HFF-Myc (cell line): Measurements from ENCODE around the gene GPR158.

Source experiments
- DNase-seq: peaks from one replicate; pipeline ENCODE4 v3.0.0-alpha.2; 2011; ENCODE audit warnings: low read depth; ENCODE audit errors: extremely low read depth
- H3K4me3 ChIP-seq: replicated peaks from 2 replicates; pipeline ENCODE4 v1.5.1; 2011; ENCODE audit warnings: low read depth, mild to moderate bottlenecking, control low read depth, low read length
- CTCF ChIP-seq: IDR thresholded peaks from 2 replicates; pipeline ENCODE4 v1.5.1; 2012; ENCODE audit warnings: mild to moderate bottlenecking, low read depth, low read length, control low read depth; ENCODE audit errors: missing control alignments

Gene GPR158

GRCh38 chr10:25564351-25564750 lies 389.6 kb downstream of the GPR158 start:
- H3K4me3 ChIP-seq: no peak overlapping the region
- DNase-seq: no peak
- TF ChIP-seq CTCF: no peak

DNA sequence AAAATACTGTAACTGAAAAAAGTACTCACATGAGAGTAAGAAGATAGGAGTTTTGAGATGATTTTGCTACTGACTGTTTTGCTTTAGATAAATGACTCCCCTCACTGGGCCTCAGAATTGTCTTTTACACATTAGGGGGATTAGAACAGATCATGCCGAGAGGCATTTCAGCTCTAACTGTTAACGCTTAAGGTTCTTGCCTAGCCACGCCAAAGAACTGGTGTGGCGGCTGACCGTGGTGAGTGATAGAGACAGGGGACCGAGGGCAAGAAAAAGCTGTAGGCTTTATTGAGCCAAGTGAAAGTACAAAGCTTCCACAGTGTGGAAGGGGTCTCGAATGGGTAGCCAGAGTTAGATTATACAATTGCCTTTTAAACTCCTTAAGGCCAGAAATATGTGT lies 390.8 kb downstream of the GPR158 start:
- no peak for TF ChIP-seq CTCF
- DNase-seq: no peak

GRCh38 chr10:25573316-25573715 lies 398.5 kb downstream of the GPR158 start:
- TF ChIP-seq CTCF: no peak
- H3K4me3 ChIP-seq: no peak overlapping the region
- no peak for DNase-seq

More for the DNA sequence above, 390.8 kb downstream of the GPR158 start:
- no peak overlapping the region for H3K4me3 ChIP-seq

- no peak for DNase-seq
- no peak for TF ChIP-seq CTCF
- no peak overlapping the region for H3K4me3 ChIP-seq
Measured at GRCh38 chr10:25575343-25575742, 400.5 kb downstream of the GPR158 start.

GRCh38 chr10:25578061-25578460 lies 403.3 kb downstream of the GPR158 start:
- no peak overlapping the region for H3K4me3 ChIP-seq
- DNase-seq: no peak
- no peak for TF ChIP-seq CTCF

DNA sequence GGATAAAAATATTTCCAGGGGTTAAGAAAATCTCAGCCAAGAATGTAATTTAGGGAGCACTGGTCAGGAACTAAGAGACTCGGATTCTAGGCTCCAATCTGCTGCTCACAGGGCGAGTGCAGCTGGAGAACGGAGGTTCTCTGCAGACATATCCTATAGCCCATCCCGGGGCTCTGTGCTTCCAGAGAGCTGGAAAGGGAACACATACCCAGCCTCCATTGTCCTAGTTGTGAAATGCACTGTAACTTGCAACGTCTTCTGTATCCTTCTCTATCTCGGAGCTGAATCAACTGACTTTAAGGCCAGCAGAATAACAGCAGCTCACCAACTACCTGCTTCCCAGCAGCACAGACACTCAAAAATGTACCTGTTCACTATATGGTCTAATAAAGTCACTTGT lies 408.2 kb downstream of the GPR158 start:
- TF ChIP-seq CTCF: no peak
- DNase-seq: no peak
- H3K4me3 ChIP-seq: no peak overlapping the region

- TF ChIP-seq CTCF: no peak
- no peak overlapping the region for H3K4me3 ChIP-seq
- DNase-seq: no peak
Measured at GRCh38 chr10:25600651-25601050, 425.9 kb downstream of the GPR158 start.
